Measurements from ENCODE around the gene RFX1.

RFX1 gene

DNA sequence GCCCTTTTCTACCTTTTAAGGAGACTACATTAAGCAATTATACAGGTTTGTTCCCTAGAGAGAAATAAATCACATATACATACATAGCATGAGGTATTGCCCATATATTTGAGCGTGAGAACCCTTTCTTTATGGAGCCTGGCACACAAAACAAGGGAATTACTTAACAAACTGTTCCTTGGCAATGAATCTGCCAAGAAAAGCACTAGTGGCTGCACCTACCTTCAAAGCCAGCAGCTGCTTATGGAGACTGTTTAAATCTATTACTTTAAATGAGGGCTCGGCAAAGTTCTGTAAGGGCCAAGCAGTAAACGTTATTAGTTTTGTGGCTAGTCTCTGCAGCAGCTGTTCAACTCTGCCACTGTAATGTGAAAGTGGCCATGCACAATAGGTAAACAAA is 7.0 kb downstream of the RFX1 start:
- Histone ChIP-seq H4K20me1 (ENCODE audit: control insufficient read depth, insufficient read depth, low read depth, low read length) (no peaks in the 10 kb centered on the region), H3K79me2 (ENCODE audit: control insufficient read depth, low read length) (peaks cover 64% of the 10 kb centered on the region), H3K4me1 (ENCODE audit: control insufficient read depth, low read length) (peaks cover 37% of the 10 kb centered on the region)

DNA sequence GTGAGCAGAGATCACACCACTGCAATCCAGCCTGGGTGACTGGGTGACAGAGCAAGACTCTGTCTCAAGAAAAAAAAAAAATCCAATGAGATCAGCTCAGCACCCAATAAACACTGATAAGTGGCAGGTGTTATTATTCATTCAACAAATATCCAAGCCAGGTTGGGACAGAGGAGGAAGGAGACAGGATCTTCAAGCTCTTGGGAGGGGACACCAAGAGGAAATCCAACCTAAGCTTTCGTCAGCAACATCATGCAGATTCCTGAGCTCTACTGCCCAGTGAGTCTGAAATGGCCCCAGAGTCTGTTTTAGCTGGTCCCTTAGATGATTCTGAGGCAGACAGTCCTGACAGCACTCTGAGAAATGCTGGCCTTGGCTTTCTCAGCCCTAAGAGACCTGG is 7.7 kb downstream of the RFX1 start:
- Histone ChIP-seq H3K27me3 (ENCODE audit: control insufficient read depth, low read length) (no peaks in the 10 kb centered on the region), H3K36me3 (ENCODE audit: control insufficient read depth, low read length) (peaks cover 32% of the 10 kb centered on the region), H3F3A (ENCODE audit: control insufficient read depth, insufficient read depth) (peaks cover 7% of the 10 kb centered on the region), H3K9me2 (replicated peaks; ENCODE audit: control insufficient read depth, low read length) (no peaks in the 10 kb centered on the region), H3K4me1 (ENCODE audit: control insufficient read depth, low read length) (peaks cover 30% of the 10 kb centered on the region), H3K9me3 (ENCODE audit: control insufficient read depth, insufficient read depth, low read length) (peaks cover 7% of the 10 kb centered on the region), H3K27ac (ENCODE audit: low read depth, low read length) (no peak overlapping the region), H3K4me2 (ENCODE audit: low read length) (no peak overlapping the region), H3K79me2 (ENCODE audit: control insufficient read depth, low read length) (peaks cover 63% of the 10 kb centered on the region), H4K20me1 (ENCODE audit: control insufficient read depth, insufficient read depth, low read depth, low read length) (no peaks in the 10 kb centered on the region), H3K4me3 (ENCODE audit: low read length) (no peak overlapping the region)
- TF ChIP-seq, protein P1, sequence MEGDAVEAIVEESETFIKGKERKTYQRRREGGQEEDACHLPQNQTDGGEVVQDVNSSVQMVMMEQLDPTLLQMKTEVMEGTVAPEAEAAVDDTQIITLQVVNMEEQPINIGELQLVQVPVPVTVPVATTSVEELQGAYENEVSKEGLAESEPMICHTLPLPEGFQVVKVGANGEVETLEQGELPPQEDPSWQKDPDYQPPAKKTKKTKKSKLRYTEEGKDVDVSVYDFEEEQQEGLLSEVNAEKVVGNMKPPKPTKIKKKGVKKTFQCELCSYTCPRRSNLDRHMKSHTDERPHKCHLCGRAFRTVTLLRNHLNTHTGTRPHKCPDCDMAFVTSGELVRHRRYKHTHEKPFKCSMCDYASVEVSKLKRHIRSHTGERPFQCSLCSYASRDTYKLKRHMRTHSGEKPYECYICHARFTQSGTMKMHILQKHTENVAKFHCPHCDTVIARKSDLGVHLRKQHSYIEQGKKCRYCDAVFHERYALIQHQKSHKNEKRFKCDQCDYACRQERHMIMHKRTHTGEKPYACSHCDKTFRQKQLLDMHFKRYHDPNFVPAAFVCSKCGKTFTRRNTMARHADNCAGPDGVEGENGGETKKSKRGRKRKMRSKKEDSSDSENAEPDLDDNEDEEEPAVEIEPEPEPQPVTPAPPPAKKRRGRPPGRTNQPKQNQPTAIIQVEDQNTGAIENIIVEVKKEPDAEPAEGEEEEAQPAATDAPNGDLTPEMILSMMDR (IDR thresholded peaks at IDR 0.05; ENCODE audit: low read depth, low read length, poor library complexity, severe bottlenecking), result no peak
- TF ChIP-seq EZH2phosphoT487 (IDR thresholded peaks at IDR 0.05; ENCODE audit: borderline replicate concordance, low read length), result no peak

More for the DNA sequence above, 7.0 kb downstream of the RFX1 start:
- no peak overlapping the region for H3K4me3 ChIP-seq (ENCODE audit: low read length)
- H3K9me2 ChIP-seq (replicated peaks; ENCODE audit: control insufficient read depth, low read length), result no peaks in the 10 kb centered on the region
- TF ChIP-seq EZH2phosphoT487 (IDR thresholded peaks at IDR 0.05; ENCODE audit: borderline replicate concordance, low read length), result no peak
- TF ChIP-seq, protein P1 (IDR thresholded peaks at IDR 0.05; ENCODE audit: low read depth, low read length, poor library complexity, severe bottlenecking), result no peak
- peaks cover 31% of the 10 kb centered on the region for H3K36me3 ChIP-seq (ENCODE audit: control insufficient read depth, low read length)
- no peak overlapping the region for H3K4me2 ChIP-seq (ENCODE audit: low read length)
- H3F3A ChIP-seq (ENCODE audit: control insufficient read depth, insufficient read depth), result peaks cover 11% of the 10 kb centered on the region
- H3K27ac ChIP-seq (ENCODE audit: low read depth, low read length), result no peak overlapping the region
- H3K9me3 ChIP-seq (ENCODE audit: control insufficient read depth, insufficient read depth, low read length), result peaks cover 7% of the 10 kb centered on the region
- H3K27me3 ChIP-seq (ENCODE audit: control insufficient read depth, low read length), result no peaks in the 10 kb centered on the region

GRCh38 chr19:13997631-13997962 is 8.5 kb downstream of the RFX1 start:
- Histone ChIP-seq H3K36me3 (ENCODE audit: control insufficient read depth, low read length) (peaks cover 35% of the 10 kb centered on the region), H3K4me3 (ENCODE audit: low read length) (no peak overlapping the region), H3K27ac (ENCODE audit: low read depth, low read length) (no peak overlapping the region), H3K4me1 (ENCODE audit: control insufficient read depth, low read length) (peaks cover 22% of the 10 kb centered on the region), H3K9me2 (replicated peaks; ENCODE audit: control insufficient read depth, low read length) (no peaks in the 10 kb centered on the region), H3K9me3 (ENCODE audit: control insufficient read depth, insufficient read depth, low read length) (peaks cover 7% of the 10 kb centered on the region), H3K79me2 (ENCODE audit: control insufficient read depth, low read length) (peaks cover 56% of the 10 kb centered on the region), H3K4me2 (ENCODE audit: low read length) (no peak overlapping the region), H3K27me3 (ENCODE audit: control insufficient read depth, low read length) (no peaks in the 10 kb centered on the region), H3F3A (ENCODE audit: control insufficient read depth, insufficient read depth) (no peaks in the 10 kb centered on the region), H4K20me1 (ENCODE audit: control insufficient read depth, insufficient read depth, low read depth, low read length) (no peaks in the 10 kb centered on the region)
- TF ChIP-seq, protein P1 (IDR thresholded peaks at IDR 0.05; ENCODE audit: low read depth, low read length, poor library complexity, severe bottlenecking), result no peak
- no peak for TF ChIP-seq EZH2phosphoT487 (IDR thresholded peaks at IDR 0.05; ENCODE audit: borderline replicate concordance, low read length)

All from DOHH2 (cell line).